Tibial nerve (tissue), 4 donors: ENCODE data around the gene GRHPR. TPM values are rescaled to one million over a fixed set of nuclear protein-coding genes. Genes with fewer than 3 reads are reported as not detected.
A peak's percentile ranks its signal among the peaks of the same experiment; 100 is the strongest.

Experiments
- DNase-seq, 2 donors: peaks; one replicate each; pipeline ENCODE4 v3.0.0-alpha.2; 2019; ENCODE audit warnings: low spot score in 2 of 2
- H3K27ac ChIP-seq, 4 donors: fragments of 200-600 bp; sonication (generic) in 3 of 4; one replicate each; pipeline ENCODE4 v1.5.1; 2017 to 2019; ENCODE audit warnings: mild to moderate bottlenecking in 1 of 4
- H3K27me3 ChIP-seq, 2 donors: fragments of 200-600 bp; sonication (generic) in 1 of 2; one replicate each; pipeline versions ENCODE4 v1.5.1 to v1.6.0; 2017 to 2019
- H3K36me3 ChIP-seq, 3 donors: fragments of 200-600 bp; sonication (generic); one replicate each; pipeline ENCODE4 v1.5.1; 2018 to 2019
- H3K4me1 ChIP-seq, 4 donors: fragments of 200-600 bp; sonication (generic) in 3 of 4; one replicate each; pipeline ENCODE4 v1.5.1; 2017 to 2019
- H3K4me3 ChIP-seq, 4 donors: fragments of 200-600 bp; sonication (generic) in 3 of 4; one replicate each; pipeline ENCODE4 v1.5.1; 2017 to 2019; ENCODE audit warnings: mild to moderate bottlenecking in 1 of 4, moderate library complexity in 1 of 4
- H3K9me3 ChIP-seq, 4 donors: fragments of 200-600 bp; sonication (generic) in 3 of 4; one replicate each; pipeline ENCODE4 v1.5.1; 2017 to 2019
- EP300 ChIP-seq, 2 donors: sonication (generic); formaldehyde crosslinking; IDR thresholded peaks; one replicate each; pipeline ENCODE4 v1.6.1; 2017; ENCODE audit warnings: antibody characterized with exemption in 2 of 2, mild to moderate bottlenecking in 1 of 2
- POLR2A ChIP-seq, 2 donors: fragments of 450-650 bp; IDR thresholded peaks; one replicate each; pipeline ENCODE4 v1.6.1; 2017; ENCODE audit warnings: antibody characterized with exemption in 2 of 2, mild to moderate bottlenecking in 2 of 2, moderate library complexity in 2 of 2
- WGBS, 2 donors: methylation state at CpG; one replicate each; pipeline ENCODE4 v1.1.5; 2018; 5-methylcytosine and 5-hydroxymethylcytosine counted together
- total RNA-seq, 4 donors: library from RNA; depleted of rRNA; stranded (reverse); fragments of >200 nt; gene quantifications; one replicate each; pipeline ENCODE4 v1.1.0, GENCODE V29; 2016
- TF ChIP-seq, protein P1 (sequence below), 5 experiments: fragments of 200-600 bp in 3 of 5; fragments of 450-650 bp in 2 of 5; sonication (generic) in 3 of 5; IDR thresholded peaks; one replicate each; pipeline ENCODE4 v1.5.1; 2016 to 2019; ENCODE audit warnings: antibody characterized with exemption in 5 of 5, mild to moderate bottlenecking in 3 of 5, moderate library complexity in 2 of 5

GRHPR gene
- total RNA-seq, 4 donors from 2014 or later = 175 to 250 (median 200) TPM

DNA sequence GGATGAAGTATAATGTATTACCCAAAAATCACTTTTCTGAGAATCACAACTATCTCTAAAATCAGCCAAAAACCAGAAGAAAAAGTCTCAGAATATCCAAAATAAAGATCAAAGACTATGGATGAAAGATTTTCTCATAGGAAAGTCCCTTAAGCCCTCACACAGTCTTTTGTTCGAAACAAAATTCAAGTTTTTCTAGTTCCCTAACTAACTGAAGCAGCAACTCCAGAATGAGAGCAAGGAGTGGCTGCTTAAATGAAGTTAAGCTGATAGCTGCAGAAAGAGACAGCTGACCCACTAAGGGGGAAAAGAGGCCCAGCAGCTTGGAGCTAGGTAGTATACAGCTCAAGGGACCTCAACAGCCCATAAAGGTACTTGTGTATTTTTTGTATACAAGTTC lies 34.3 kb downstream of the GRHPR start:
- DNase-seq = no peak
- Histone ChIP-seq H3K27ac (no peak overlapping the region), H3K4me1 (peaks cover 0 to 50% (median 8%) of the 10 kb centered on the region in 4 donors), H3K27me3 (no peaks in the 10 kb centered on the region), H3K4me3 (no peak overlapping the region), H3K36me3 (peaks cover 0 to 11% (median 0%) of the 10 kb centered on the region in 3 donors), H3K9me3 (peaks cover 0 to 9% (median 0%) of the 10 kb centered on the region in 4 donors)
- WGBS, 2 donors = 78 to 80% methylated on average over 1 of the region's 1 CpG
- TF ChIP-seq, protein P1, sequence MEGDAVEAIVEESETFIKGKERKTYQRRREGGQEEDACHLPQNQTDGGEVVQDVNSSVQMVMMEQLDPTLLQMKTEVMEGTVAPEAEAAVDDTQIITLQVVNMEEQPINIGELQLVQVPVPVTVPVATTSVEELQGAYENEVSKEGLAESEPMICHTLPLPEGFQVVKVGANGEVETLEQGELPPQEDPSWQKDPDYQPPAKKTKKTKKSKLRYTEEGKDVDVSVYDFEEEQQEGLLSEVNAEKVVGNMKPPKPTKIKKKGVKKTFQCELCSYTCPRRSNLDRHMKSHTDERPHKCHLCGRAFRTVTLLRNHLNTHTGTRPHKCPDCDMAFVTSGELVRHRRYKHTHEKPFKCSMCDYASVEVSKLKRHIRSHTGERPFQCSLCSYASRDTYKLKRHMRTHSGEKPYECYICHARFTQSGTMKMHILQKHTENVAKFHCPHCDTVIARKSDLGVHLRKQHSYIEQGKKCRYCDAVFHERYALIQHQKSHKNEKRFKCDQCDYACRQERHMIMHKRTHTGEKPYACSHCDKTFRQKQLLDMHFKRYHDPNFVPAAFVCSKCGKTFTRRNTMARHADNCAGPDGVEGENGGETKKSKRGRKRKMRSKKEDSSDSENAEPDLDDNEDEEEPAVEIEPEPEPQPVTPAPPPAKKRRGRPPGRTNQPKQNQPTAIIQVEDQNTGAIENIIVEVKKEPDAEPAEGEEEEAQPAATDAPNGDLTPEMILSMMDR (IDR thresholded peaks at IDR 0.05) = no peak
- TF ChIP-seq POLR2A (IDR thresholded peaks at IDR 0.05) = no peak

DNA sequence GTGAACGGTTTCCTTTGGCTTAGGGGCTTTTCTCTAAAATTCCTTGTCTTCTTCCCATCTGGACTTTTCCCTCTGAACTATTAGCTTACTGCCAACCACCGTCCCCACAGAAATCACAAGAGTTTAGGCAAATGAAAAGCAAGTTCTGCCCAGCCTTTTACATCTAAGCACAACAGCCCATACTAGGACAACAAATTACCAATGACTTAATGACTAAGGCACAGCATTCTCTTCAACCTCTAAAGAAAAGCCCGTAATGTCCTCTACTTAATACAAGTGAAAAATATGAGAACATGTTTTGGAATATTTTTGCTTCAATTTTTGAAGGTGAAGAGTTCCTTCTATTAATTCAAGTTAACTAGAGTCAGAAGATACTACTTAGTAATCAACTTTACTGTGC lies 41.5 kb downstream of the GRHPR start:
- TF ChIP-seq, protein P1 (IDR thresholded peaks at IDR 0.05) = no peak
- no peak for TF ChIP-seq EP300 (IDR thresholded peaks at IDR 0.05)
- no peak for TF ChIP-seq POLR2A (IDR thresholded peaks at IDR 0.05)
- WGBS, 2 donors = 17% methylated on average over 3 of the region's 3 CpGs
- peak overlapping the region; percentile 96 to 97 (median 97) for H3K27ac ChIP-seq

DNA sequence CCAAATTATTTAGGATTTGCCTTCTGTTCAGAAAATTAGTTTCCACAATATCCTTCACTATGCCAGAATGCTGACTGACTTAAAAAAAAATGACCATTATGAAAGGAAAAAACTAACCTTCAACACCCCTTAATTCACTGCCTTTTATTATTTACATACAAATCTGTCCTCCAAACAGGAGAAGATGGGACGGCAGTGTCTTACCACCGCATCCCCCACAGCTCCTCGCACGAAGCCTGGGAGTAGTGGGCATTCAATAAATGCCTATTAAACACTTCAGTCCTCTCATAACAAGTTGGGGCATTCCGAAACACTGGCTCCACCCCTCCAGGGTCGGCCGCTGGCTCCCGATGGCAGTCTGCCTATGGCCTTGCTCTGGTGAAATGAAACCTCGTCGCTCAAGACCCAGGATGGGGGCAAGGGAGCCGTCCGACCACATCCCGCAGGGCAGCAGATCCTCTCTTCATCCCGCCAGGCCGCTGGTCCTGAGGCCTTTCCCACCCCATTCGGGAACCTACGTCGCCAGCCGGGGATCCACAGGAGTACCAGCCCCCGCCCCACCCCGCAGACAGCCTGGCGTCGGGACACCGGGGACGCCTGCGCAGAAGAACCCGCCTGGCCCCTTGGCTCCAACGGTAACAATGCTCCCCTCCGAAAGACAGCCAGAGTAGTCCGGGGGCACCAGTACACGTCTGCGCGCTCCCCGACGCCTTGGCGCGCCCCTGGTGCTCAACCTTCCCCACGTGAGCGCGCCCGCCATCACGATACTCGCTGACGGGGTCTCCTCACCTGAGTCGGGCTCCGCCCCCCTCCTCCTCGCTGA lies 42.1 kb downstream of the GRHPR start:
- Histone ChIP-seq H3K4me1 (peaks cover 0 to 44% (median 23%) of the 10 kb centered on the region in 4 donors), H3K27me3 (no peaks in the 10 kb centered on the region), H3K4me3 (peak overlapping the region; percentile 59 to 97 (median 80)), H3K36me3 (no peaks in the 10 kb centered on the region), H3K27ac (peak overlapping the region; percentile 96 to 97 (median 97)), H3K9me3 (no peaks in the 10 kb centered on the region)
- 0% methylated on average over 20 to 44 of the region's 47 CpGs for WGBS, 2 donors
- TF ChIP-seq, protein P1 (IDR thresholded peaks at IDR 0.05) = no peak
- TF ChIP-seq POLR2A (IDR thresholded peaks at IDR 0.05) = peak; percentile 17 to 30
- peak in 1 of 2 donors; percentile 6 for TF ChIP-seq EP300 (IDR thresholded peaks at IDR 0.05)
- DNase-seq = peak; percentile 53 to 63

More for the DNA sequence above, 41.5 kb downstream of the GRHPR start:
- peaks cover 0 to 44% (median 23%) of the 10 kb centered on the region in 4 donors for H3K4me1 ChIP-seq
- no peaks in the 10 kb centered on the region for H3K9me3 ChIP-seq
- H3K36me3 ChIP-seq = no peaks in the 10 kb centered on the region
- H3K27me3 ChIP-seq = no peaks in the 10 kb centered on the region
- H3K4me3 ChIP-seq = peak overlapping the region; percentile 59 to 97 (median 80)
- DNase-seq = no peak

DNA sequence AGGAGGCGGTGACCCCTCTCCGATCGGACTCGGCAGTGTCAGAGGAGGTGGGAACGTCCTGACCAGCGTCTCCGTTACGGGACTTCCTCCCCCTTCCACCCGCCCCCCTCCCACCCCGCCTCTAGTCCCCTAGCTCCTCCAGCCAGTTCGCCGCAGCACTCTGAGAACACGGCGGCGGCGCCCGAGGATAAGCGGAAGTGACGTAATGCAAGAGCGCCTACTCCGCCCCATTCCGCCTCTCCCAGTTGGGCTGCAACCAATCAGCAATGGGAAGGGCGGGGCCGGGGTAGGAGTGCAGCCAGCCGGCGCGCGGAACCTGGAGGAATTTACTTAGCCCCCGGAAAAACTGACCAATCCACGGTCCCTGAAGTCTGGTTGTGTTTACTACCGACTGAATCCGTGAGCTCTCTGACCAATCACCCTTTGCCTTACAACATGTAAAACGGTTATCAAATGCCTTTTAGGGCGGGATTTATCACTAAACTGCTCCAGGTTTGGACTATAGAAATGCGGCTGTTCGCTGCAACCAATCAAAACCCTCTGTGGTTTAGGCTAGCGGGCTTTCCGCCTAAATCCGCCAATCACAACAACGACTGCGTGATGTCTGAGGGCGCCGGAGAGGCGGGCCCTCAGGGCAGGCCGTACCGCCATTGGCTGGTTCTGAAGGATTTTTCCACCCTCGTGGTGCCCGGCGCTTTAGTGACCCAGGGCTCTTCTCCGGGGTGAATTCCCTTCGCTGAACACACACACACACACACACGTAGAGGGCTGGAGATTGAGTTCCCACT lies 42.9 kb downstream of the GRHPR start, which contains the start of gene ZBTB5:
Gene ZBTB5, minus strand, starts transcription at position 202 of the 788 bp plus-strand sequence. CDS start 22,899 bp downstream, outside the sequence.
- Histone ChIP-seq H3K27ac (peak within 1 kb of the TSS; percentile 97), H3K4me3 (peak within 1 kb of the TSS; percentile 64 to 97 (median 80)), H3K9me3 (no peaks in the 10 kb centered on the region), H3K4me1 (peaks cover 0 to 40% (median 23%) of the 10 kb centered on the region in 4 donors), H3K27me3 (no peaks in the 10 kb centered on the region), H3K36me3 (no peaks in the 10 kb centered on the region)
- WGBS, 2 donors = 0% methylated on average over 36 to 37 of the region's 52 CpGs
- DNase-seq = peak; percentile 99
- TF ChIP-seq, protein P1 (IDR thresholded peaks at IDR 0.05) = peak in 2 of 5 experiments; percentile 46 to 66
- TF ChIP-seq POLR2A (IDR thresholded peaks at IDR 0.05) (peak; percentile 67 to 74), EP300 (IDR thresholded peaks at IDR 0.05) (peak in 1 of 2 donors; percentile 78)
